Spleen (tissue), 7 donors: ENCODE measurements around the gene DRD4.

Experiments used
- CTCF ChIP-seq, 11 experiments: fragments of 200-600 bp in 7 of 11; fragments of 450-650 bp in 4 of 11; sonication (generic) in 4 of 11; IDR thresholded peaks in 8 of 11; conservative IDR thresholded peaks in 3 of 11; 1 replicate in 7 of 11; 2 replicates in 4 of 11; pipeline versions ENCODE4 v1.4.0 to v1.8.0; 2016 to 2021; ENCODE audit warnings: antibody characterized with exemption in 11 of 11, inconsistent platforms in 4 of 11, mild to moderate bottlenecking in 1 of 11
- POLR2AphosphoS5 ChIP-seq, 3 donors: sonication (generic); formaldehyde crosslinking; IDR thresholded peaks; one replicate each; pipeline ENCODE4 v1.5.1; 2017; ENCODE audit warnings: antibody characterized with exemption in 3 of 3
- donor health status: DM: no; HTN: no; CAD: no; lungs with moderate emphysema.
- donor health status: DM: no; HTN: no; CAD: no.
- donor health status: DM: no; HTN: no; CAD: no.

GRCh38 chr11:620935-621814 is 15.9 kb upstream of the DRD4 start:
- TF ChIP-seq CTCF (IDR thresholded peaks at IDR 0.05 in 8 of 11, conservative IDR thresholded peaks at IDR 0.05 in 3 of 11), result no peak
- TF ChIP-seq POLR2AphosphoS5 (IDR thresholded peaks at IDR 0.05), result peak in 1 of 3 donors; percentile 39
